Measurements from ENCODE around the gene PCSK2. TPM values are rescaled to one million over a fixed set of nuclear protein-coding genes. Genes with fewer than 3 reads are reported as not detected.

The PCSK2 gene
- total RNA-seq, 1 donor from 2014 or later: 1.0 TPM

GRCh38 chr20:17306427-17306826 is 79.6 kb downstream of the PCSK2 start:
- TF ChIP-seq CTCF (IDR thresholded peaks at IDR 0.05; ENCODE audit: unreplicated experiment): no peak
- Mint-ChIP-seq H3K4me1 (ENCODE audit: unreplicated experiment) (no peaks in the 10 kb centered on the region), H3K4me3 (ENCODE audit: unreplicated experiment) (no peak overlapping the region), H3K9me3 (ENCODE audit: unreplicated experiment) (no peaks in the 10 kb centered on the region), H3K27ac (ENCODE audit: unreplicated experiment) (no peak overlapping the region), H3K36me3 (ENCODE audit: low read depth, unreplicated experiment) (no peaks in the 10 kb centered on the region), H3K27me3 (ENCODE audit: unreplicated experiment) (no peaks in the 10 kb centered on the region)
- no peak for DNase-seq (ENCODE audit: low spot score)

GRCh38 chr20:17314264-17314663 is 87.4 kb downstream of the PCSK2 start:
- no peaks in the 10 kb centered on the region for H3K9me3 Mint-ChIP-seq (ENCODE audit: unreplicated experiment)
- DNase-seq (ENCODE audit: low spot score): no peak
- no peak for TF ChIP-seq CTCF (IDR thresholded peaks at IDR 0.05; ENCODE audit: unreplicated experiment)
- no peaks in the 10 kb centered on the region for H3K36me3 Mint-ChIP-seq (ENCODE audit: low read depth, unreplicated experiment)
- H3K4me1 Mint-ChIP-seq (ENCODE audit: unreplicated experiment): no peaks in the 10 kb centered on the region
- no peak overlapping the region for H3K4me3 Mint-ChIP-seq (ENCODE audit: unreplicated experiment)
- H3K27me3 Mint-ChIP-seq (ENCODE audit: unreplicated experiment): no peaks in the 10 kb centered on the region
- no peak overlapping the region for H3K27ac Mint-ChIP-seq (ENCODE audit: unreplicated experiment)

- no peaks in the 10 kb centered on the region for H3K27me3 Mint-ChIP-seq (ENCODE audit: unreplicated experiment)
- no peaks in the 10 kb centered on the region for H3K36me3 Mint-ChIP-seq (ENCODE audit: low read depth, unreplicated experiment)
- peaks cover 6% of the 10 kb centered on the region for H3K4me1 Mint-ChIP-seq (ENCODE audit: unreplicated experiment)
- no peak overlapping the region for H3K4me3 Mint-ChIP-seq (ENCODE audit: unreplicated experiment)
- no peak overlapping the region for H3K27ac Mint-ChIP-seq (ENCODE audit: unreplicated experiment)
- H3K9me3 Mint-ChIP-seq (ENCODE audit: unreplicated experiment): no peaks in the 10 kb centered on the region
- DNase-seq (ENCODE audit: low spot score): no peak
- TF ChIP-seq CTCF (IDR thresholded peaks at IDR 0.05; ENCODE audit: unreplicated experiment): no peak
Observed at GRCh38 chr20:17315407-17316231, 88.8 kb downstream of the PCSK2 start.

- Mint-ChIP-seq H3K4me3 (ENCODE audit: unreplicated experiment) (no peak overlapping the region), H3K27ac (ENCODE audit: unreplicated experiment) (no peak overlapping the region), H3K27me3 (ENCODE audit: unreplicated experiment) (no peaks in the 10 kb centered on the region), H3K4me1 (ENCODE audit: unreplicated experiment) (peaks cover 12% of the 10 kb centered on the region), H3K36me3 (ENCODE audit: low read depth, unreplicated experiment) (no peaks in the 10 kb centered on the region), H3K9me3 (ENCODE audit: unreplicated experiment) (no peaks in the 10 kb centered on the region)
- no peak for DNase-seq (ENCODE audit: low spot score)
- TF ChIP-seq CTCF (IDR thresholded peaks at IDR 0.05; ENCODE audit: unreplicated experiment): no peak
Observed at GRCh38 chr20:17316316-17317038, 89.6 kb downstream of the PCSK2 start.

GRCh38 chr20:17317341-17317740 is 90.5 kb downstream of the PCSK2 start:
- H3K27ac Mint-ChIP-seq (ENCODE audit: unreplicated experiment): no peak overlapping the region
- peaks cover 17% of the 10 kb centered on the region for H3K4me1 Mint-ChIP-seq (ENCODE audit: unreplicated experiment)
- TF ChIP-seq CTCF (IDR thresholded peaks at IDR 0.05; ENCODE audit: unreplicated experiment): no peak
- H3K4me3 Mint-ChIP-seq (ENCODE audit: unreplicated experiment): no peak overlapping the region
- no peaks in the 10 kb centered on the region for H3K36me3 Mint-ChIP-seq (ENCODE audit: low read depth, unreplicated experiment)
- no peaks in the 10 kb centered on the region for H3K27me3 Mint-ChIP-seq (ENCODE audit: unreplicated experiment)
- no peaks in the 10 kb centered on the region for H3K9me3 Mint-ChIP-seq (ENCODE audit: unreplicated experiment)
- DNase-seq (ENCODE audit: low spot score): no peak
